Activated CD8-positive, alpha-beta memory T cell treated with anti-CD3 and anti-CD28 coated beads, Interleukin-2, amount 50 U/mL, for 24 hours (primary cell): ENCODE measurements around the gene RAB14.
"Not testable (repeated sequence)": the region's sequence is repeated elsewhere in the genome, so short reads cannot be mapped to it uniquely, and the experiment has no call there.

Experiments used
- DNase-seq: peaks from one replicate; pipeline ENCODE4 v3.0.0-alpha.2; 2020; ENCODE audit errors: extremely low read depth

RAB14 gene

DNA sequence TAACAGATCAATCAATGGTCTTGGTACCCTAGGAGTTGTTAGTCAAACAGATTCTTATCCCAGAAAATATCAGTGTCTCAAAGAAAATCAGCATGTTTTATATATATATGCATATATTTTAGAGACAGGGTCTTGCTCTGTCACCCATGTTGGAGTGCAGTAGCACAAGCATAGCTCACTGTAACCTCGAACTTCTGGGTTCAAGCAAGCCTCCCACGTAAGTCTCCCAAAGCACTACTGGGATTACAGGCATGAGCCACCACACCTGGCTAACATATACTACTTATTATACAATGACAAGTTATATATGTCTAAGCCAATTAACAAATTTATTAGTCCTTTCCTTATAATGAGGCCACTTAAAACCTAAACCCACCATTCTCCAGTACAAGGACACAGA, 10.4 kb downstream of the RAB14 start:
- no peak for DNase-seq

GRCh38 chr9:121189660-121190059, 12.0 kb downstream of the RAB14 start:
- no peak for DNase-seq

GRCh38 chr9:121189006-121189405, 12.7 kb downstream of the RAB14 start:
- no peak for DNase-seq

DNA sequence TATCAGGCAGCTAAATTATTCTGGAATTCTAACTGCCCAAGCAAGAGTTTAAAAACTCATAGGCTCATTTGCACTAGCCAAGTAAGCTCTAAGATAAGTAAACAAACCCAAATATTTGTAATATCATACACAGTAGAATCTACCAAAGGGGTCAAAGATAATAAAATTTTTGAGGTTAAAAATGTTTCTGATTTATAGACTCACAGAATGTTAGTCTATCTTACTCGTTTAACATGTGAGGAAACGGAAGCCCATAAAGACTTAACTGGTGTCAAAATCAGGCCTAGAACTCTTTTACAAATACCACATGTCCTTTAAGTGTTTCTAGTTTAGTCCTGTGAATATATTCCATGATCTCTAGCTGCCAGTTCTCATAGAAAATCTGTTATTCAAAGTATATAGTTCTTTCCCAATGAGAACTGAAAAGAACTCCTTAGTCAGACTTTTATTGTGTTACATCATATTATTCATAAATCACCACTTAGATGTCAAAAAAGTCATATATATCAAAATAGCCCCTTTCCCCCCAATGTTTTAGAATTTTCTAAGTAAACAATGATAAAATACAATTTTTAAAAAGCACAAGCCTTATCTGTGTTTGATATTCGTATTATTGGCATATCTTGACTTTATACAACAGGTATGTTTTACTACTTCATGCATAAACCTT, 13.9 kb downstream of the RAB14 start:
- no peak for DNase-seq

GRCh38 chr9:121185774-121186403, 15.8 kb downstream of the RAB14 start:
- DNase-seq, result no peak

DNA sequence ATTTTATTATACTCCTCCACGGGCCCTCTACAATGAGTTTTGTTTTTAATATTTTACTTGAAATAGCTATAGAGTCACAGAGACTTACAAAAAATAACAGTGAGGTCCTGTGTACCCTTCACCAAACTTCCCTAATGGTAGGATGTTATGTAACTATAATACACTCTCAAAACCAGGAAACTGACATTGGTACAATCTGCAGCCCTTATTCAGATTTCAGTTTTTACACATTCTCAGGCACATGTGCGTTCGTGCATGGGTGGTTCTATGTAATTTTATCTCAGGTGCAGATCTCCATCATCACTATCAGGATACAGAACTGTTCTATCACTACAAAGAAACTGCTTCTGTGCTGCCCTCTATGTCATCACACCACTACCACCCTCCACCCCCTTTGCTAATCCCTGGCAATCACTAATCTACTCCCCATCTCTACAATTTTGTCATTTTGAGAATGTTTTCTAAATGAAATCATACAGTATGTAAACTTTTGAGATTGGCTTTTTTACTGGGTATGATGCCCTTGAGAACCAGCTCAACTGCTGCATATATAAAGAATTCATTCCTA, 16.4 kb downstream of the RAB14 start:
- no peak for DNase-seq

- no peak for DNase-seq
Measured at GRCh38 chr9:121184463-121184862, 17.2 kb downstream of the RAB14 start.

- no peak for DNase-seq
Measured at GRCh38 chr9:121183666-121184423, 17.8 kb downstream of the RAB14 start.

GRCh38 chr9:121182989-121183388, 18.7 kb downstream of the RAB14 start:
- DNase-seq, result no peak

DNA sequence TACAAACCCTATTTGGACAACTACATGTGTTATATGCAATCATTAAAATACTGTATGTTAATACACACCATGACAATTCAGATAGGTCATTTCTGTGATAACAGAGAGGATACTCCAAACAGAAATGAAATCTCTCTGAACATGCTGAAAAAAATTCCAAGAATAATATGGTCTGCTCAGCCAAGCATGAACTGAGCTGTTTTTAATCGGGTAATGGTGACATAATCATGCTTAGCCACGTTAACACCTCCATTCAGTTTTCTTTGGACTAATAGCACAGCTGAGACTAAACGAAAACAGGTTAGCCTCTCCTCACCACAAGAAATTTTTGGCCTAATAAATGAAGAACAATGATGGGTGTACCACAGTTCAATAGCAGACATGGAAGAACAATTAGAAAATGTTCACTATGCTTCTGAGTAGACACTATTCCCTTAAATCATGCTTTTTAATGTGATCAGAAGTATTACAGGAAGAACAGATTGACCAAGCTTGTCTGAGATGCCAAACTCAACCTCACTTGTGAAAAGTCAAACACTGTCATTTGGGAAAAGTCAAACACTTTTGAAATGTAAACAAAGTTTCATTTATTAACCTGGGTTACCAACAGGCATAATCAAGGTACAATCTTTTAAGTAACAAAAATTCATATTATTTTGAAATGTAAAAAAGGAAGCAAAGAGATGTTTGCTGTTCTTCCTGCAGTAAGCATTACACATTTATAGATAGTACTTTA, 19.4 kb downstream of the RAB14 start:
- no peak for DNase-seq

GRCh38 chr9:121179930-121180681, 21.6 kb downstream of the RAB14 start:
- DNase-seq, result no peak

- DNase-seq, result not testable (repeated sequence)
Measured at GRCh38 chr9:121179373-121179721, 22.3 kb downstream of the RAB14 start.

DNA sequence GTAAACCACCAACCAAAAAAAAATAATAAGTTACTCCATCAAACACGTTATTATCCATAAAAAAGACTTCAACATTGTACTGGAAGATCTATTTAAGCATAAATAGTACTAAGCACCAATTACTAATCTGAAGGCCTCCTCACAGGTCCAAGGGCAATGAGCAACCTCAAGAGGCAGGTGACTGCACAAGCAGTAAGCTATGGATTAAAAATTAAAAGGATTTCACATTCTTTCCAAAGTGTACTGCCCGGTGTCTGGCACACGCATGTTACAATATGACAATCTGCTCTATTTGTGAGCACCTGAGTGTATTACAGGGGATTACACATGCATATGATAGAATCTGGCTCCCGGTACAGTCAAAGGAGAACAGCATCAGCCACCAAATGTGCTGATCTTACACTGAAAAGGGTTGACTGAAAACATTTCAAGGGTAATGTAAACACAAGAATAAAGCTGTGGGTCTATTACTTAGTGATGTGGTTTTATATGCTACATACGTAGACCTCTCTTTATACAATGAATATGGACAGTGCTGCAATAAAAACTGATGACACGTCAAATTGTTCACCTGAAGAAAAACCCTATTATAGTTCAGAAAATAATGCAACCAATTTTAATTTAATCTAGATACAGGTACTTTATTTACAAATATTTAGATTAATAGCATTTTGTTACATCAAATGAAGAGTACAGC, 22.8 kb downstream of the RAB14 start:
- DNase-seq, result no peak

GRCh38 chr9:121173501-121173900, 28.2 kb downstream of the RAB14 start:
- DNase-seq, result no peak

- no peak for DNase-seq
Measured at GRCh38 chr9:121172726-121173487, 28.8 kb downstream of the RAB14 start.

GRCh38 chr9:121171236-121171635, 30.4 kb downstream of the RAB14 start:
- no peak for DNase-seq

- DNase-seq, result no peak
Measured at GRCh38 chr9:121169094-121169601, 32.5 kb downstream of the RAB14 start.

DNA sequence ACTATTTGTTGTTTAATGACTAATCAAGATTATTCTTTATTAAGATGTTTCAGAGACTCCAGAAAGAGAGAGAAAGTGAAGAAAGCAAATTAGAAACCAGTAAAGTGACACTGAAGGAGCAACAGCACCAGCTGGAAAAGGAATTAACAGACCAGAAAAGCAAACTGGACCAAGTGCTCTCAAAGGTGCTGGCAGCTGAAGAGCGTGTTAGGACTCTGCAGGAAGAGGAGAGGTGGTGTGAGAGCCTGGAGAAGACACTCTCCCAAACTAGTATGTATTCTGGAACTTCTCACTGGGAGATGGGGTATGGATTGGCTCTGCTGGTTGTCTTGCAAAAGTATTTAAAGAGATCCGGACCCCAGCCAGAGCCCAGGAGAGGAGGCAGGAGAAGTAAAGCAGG, 33.6 kb downstream of the RAB14 start:
- no peak for DNase-seq

DNA sequence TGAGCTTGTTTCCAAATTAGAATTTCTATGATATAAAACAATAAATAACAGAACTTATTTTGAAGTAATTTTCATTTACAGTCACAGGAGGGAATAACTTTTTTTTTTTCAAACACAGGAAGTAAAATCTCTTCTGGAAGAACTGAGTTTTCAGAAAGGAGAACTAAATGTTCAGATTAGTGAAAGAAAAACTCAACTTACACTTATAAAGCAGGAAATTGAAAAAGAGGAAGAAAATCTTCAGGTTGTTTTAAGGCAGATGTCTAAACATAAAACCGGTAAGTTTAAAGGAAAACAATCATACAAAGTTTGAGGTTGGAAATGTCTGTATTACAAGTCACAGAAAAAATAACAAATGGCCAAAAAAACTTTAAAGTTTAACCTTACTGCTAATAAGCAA, 41.6 kb downstream of the RAB14 start:
- no peak for DNase-seq

- no peak for DNase-seq
Measured at GRCh38 chr9:121157939-121158338, 43.7 kb downstream of the RAB14 start.
